ENCODE measurements around the gene MTURN.

DNA sequence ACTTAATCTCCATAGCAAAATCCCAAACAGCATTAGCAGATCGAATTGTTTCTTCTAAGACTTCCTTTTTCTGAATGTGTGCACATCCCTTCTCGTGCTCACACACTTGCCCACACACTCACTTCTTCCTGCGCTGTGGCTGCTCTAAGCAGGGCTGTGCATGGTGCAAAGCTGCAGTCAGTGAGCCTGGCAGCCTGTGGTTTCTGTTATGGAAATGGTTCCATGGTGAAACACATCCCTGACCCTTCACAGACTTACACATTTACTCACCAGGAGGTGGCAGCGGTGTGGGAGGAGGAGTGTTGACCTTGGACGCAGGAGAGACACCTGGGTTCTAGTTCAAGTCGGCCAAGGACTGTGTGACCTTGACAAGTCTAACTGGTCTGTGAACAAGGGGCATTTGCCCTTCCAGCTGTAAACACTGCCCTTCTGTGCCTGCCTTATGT, 24.9 kb downstream of the MTURN start:
- TF ChIP-seq, protein P1, sequence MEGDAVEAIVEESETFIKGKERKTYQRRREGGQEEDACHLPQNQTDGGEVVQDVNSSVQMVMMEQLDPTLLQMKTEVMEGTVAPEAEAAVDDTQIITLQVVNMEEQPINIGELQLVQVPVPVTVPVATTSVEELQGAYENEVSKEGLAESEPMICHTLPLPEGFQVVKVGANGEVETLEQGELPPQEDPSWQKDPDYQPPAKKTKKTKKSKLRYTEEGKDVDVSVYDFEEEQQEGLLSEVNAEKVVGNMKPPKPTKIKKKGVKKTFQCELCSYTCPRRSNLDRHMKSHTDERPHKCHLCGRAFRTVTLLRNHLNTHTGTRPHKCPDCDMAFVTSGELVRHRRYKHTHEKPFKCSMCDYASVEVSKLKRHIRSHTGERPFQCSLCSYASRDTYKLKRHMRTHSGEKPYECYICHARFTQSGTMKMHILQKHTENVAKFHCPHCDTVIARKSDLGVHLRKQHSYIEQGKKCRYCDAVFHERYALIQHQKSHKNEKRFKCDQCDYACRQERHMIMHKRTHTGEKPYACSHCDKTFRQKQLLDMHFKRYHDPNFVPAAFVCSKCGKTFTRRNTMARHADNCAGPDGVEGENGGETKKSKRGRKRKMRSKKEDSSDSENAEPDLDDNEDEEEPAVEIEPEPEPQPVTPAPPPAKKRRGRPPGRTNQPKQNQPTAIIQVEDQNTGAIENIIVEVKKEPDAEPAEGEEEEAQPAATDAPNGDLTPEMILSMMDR (IDR thresholded peaks at IDR 0.05) = peak in 1 of 6 experiments; percentile 23
- no peak for TF ChIP-seq POLR2A (IDR thresholded peaks at IDR 0.05)

Measured in adrenal gland (tissue), 5 donors.